HCT116 (cell line): ENCODE data around the gene PTOV1. TPM values are rescaled to one million over a fixed set of nuclear protein-coding genes. Genes with fewer than 3 reads are reported as not detected.

ENCODE experiments used
- ATAC-seq: fragments of 200-7000 bp; cut with Tn5 transposase; 2 replicates; pipeline ENCODE4 v1.9.1; 2020; ENCODE audit warnings: mild to moderate bottlenecking, moderate library complexity
- BruUV-seq: library from RNA; stranded (reverse); fragments of 400-500 nt; replicated peaks from 2 replicates; lab custom pipeline; 2021; lab: Mats Ljungman, UMichigan
- CTCF ChIA-PET: fragments of 300-600 bp; sonication (Branson Sonifier 250); formaldehyde crosslinking; loops from one replicate; lab custom pipeline; 2021; ENCODE audit warnings: antibody characterized with exemption; lab: Charles Lee
- POLR2A ChIA-PET: fragments of 300-600, 350-600 bp; sonication (Branson Sonifier 250); formaldehyde crosslinking; loops from one replicate; lab custom pipeline; 2021; ENCODE audit warnings: antibody characterized with exemption; lab: Charles Lee
- RAD21 ChIA-PET, 2 experiments: fragments of 300-600 bp; sonication (Branson Sonifier 250); formaldehyde crosslinking; loops; one replicate each; lab custom pipeline; 2023; ENCODE audit warnings: low total read pairs in 2 of 2; ENCODE audit not compliant: uncharacterized antibody in 2 of 2, unreplicated experiment in 2 of 2, low non-redundant PET in 1 of 2; lab: Charles Lee
- DNase-seq: peaks from one replicate; pipeline ENCODE4 v3.0.0-alpha.2; 2010; ENCODE audit warnings: low read depth, low spot score
- H2AFZ ChIP-seq: fragments of 200-600 bp; shearing (Covaris generic), sonication (generic); 2 replicates; pipeline ENCODE4 v1.6.1; 2017; ENCODE audit warnings: low read depth, mixed run types, mixed read lengths, antibody characterized with exemption, low read length; ENCODE audit not compliant: poor library complexity, severe bottlenecking
- H3K27ac ChIP-seq: 2 replicates; pipeline ENCODE4 v1.5.1; 2012; ENCODE audit warnings: low read depth, low read length
- H3K27me3 ChIP-seq: fragments of 200-600 bp; sonication (generic); 2 replicates; pipeline ENCODE4 v1.6.1; 2016; ENCODE audit warnings: mixed run types, low read length, mixed read lengths; ENCODE audit not compliant: insufficient read depth
- H3K36me3 ChIP-seq, 2 experiments: fragments of 200-500 bp in 1 of 2; fragments of 200-600 bp in 1 of 2; sonication (Bioruptor generic) in 1 of 2; sonication (generic) in 1 of 2; 2 replicates each; pipeline versions ENCODE4 v1.5.1 to v1.6.1; 2014 to 2016; ENCODE audit warnings: low read length in 2 of 2, inconsistent platforms in 1 of 2, mixed read lengths in 1 of 2, mixed run types in 1 of 2; ENCODE audit not compliant: insufficient read depth in 2 of 2, control insufficient read depth in 1 of 2
- H3K4me1 ChIP-seq, 2 experiments: fragments of 200-600 bp in 1 of 2; sonication (generic) in 1 of 2; 2 replicates each; pipeline versions ENCODE4 v1.5.1 to v1.6.1; 2012 to 2017; ENCODE audit warnings: low read length in 2 of 2, inconsistent platforms in 1 of 2, mild to moderate bottlenecking in 1 of 2, mixed read lengths in 1 of 2, mixed run types in 1 of 2, moderate library complexity in 1 of 2; ENCODE audit not compliant: insufficient read depth in 2 of 2, control insufficient read depth in 1 of 2
- H3K4me2 ChIP-seq: fragments of 200-600 bp; sonication (generic); 2 replicates; pipeline ENCODE4 v1.6.1; 2017; ENCODE audit warnings: mixed run types, low read length, mixed read lengths
- H3K4me3 ChIP-seq, 2 experiments: fragments of 200-600 bp in 1 of 2; sonication (generic) in 1 of 2; replicated peaks in 1 of 2; 2 replicates each; pipeline ENCODE4 v1.5.1; 2011 to 2016; ENCODE audit warnings: low read length in 2 of 2, control low read depth in 1 of 2, low read depth in 1 of 2, mild to moderate bottlenecking in 1 of 2, mixed read lengths in 1 of 2, mixed run types in 1 of 2
- H3K79me2 ChIP-seq: fragments of 200-600 bp; sonication (generic); 2 replicates; pipeline ENCODE4 v1.6.1; 2017; ENCODE audit warnings: mild to moderate bottlenecking, mixed run types, low read length, moderate library complexity, mixed read lengths; ENCODE audit not compliant: insufficient read depth
- H3K9ac ChIP-seq: fragments of 200-600 bp; sonication (generic); 2 replicates; pipeline ENCODE4 v1.6.1; 2016; ENCODE audit warnings: low read length, mixed read lengths
- H3K9me2 ChIP-seq: fragments of 200-600 bp; sonication (generic), shearing (Covaris generic); 2 replicates; pipeline ENCODE4 v1.6.1; 2017; ENCODE audit warnings: mixed run types, mild to moderate bottlenecking, moderate library complexity; ENCODE audit not compliant: insufficient read depth
- H3K9me3 ChIP-seq, 2 experiments: fragments of 200-500 bp in 1 of 2; fragments of 200-600 bp in 1 of 2; sonication (Bioruptor generic) in 1 of 2; sonication (generic) in 1 of 2; 2 replicates each; pipeline ENCODE4 v1.6.1; 2014 to 2017; ENCODE audit warnings: low read length in 2 of 2, mixed read lengths in 2 of 2, inconsistent platforms in 1 of 2, low read depth in 1 of 2, mild to moderate bottlenecking in 1 of 2, mixed run types in 1 of 2, moderate library complexity in 1 of 2; ENCODE audit not compliant: control insufficient read depth in 1 of 2, insufficient read depth in 1 of 2
- H4K20me1 ChIP-seq: fragments of 200-600 bp; sonication (generic), shearing (Covaris generic); 2 replicates; pipeline ENCODE4 v1.6.1; 2017; ENCODE audit warnings: mixed run types, mild to moderate bottlenecking, moderate library complexity; ENCODE audit not compliant: insufficient read depth
- CBX3 ChIP-seq: IDR thresholded peaks from 2 replicates; pipeline ENCODE4 v1.6.1; 2012; ENCODE audit warnings: low read depth
- CEBPB ChIP-seq: IDR thresholded peaks from 2 replicates; pipeline ENCODE4 v1.6.1; 2012; ENCODE audit warnings: low read depth
- EGR1 ChIP-seq: IDR thresholded peaks from 2 replicates; pipeline ENCODE4 v1.6.1; 2012; ENCODE audit warnings: low read depth
- EZH2phosphoT487 ChIP-seq: fragments of 200-600 bp; IDR thresholded peaks from 2 replicates; pipeline ENCODE4 v1.6.1; 2018; ENCODE audit warnings: antibody characterized with exemption, borderline replicate concordance
- FOSL1 ChIP-seq: IDR thresholded peaks from 2 replicates; pipeline ENCODE4 v1.6.1; 2012; ENCODE audit warnings: low read depth
- POLR2A ChIP-seq: IDR thresholded peaks from 2 replicates; pipeline ENCODE4 v1.7.0; 2011; ENCODE audit warnings: borderline replicate concordance; ENCODE audit not compliant: insufficient read depth, insufficient read length; ENCODE audit errors: extremely low read depth
- POLR2AphosphoS5 ChIP-seq: IDR thresholded peaks from 2 replicates; pipeline ENCODE4 v1.6.1; 2011; ENCODE audit warnings: mild to moderate bottlenecking, low read depth, low read length, moderate library complexity
- RAD21 ChIP-seq: IDR thresholded peaks from 2 replicates; pipeline ENCODE4 v1.6.1; 2012; ENCODE audit warnings: low read depth, mild to moderate bottlenecking
- SIN3A ChIP-seq: IDR thresholded peaks from 2 replicates; pipeline ENCODE4 v1.6.1; 2012; ENCODE audit warnings: low read depth
- SP1 ChIP-seq: IDR thresholded peaks from 2 replicates; pipeline ENCODE4 v1.6.1; 2012; ENCODE audit warnings: low read depth
- SRF ChIP-seq: IDR thresholded peaks from 2 replicates; pipeline ENCODE4 v1.6.1; 2012; ENCODE audit warnings: low read depth
- TCF7L2 ChIP-seq: IDR thresholded peaks from 2 replicates; pipeline ENCODE4 v1.7.0; 2011; ENCODE audit warnings: borderline replicate concordance, inconsistent platforms; ENCODE audit not compliant: insufficient read depth, insufficient read length; ENCODE audit errors: extremely low read depth
- YY1 ChIP-seq: IDR thresholded peaks from 2 replicates; pipeline ENCODE4 v1.6.1; 2011; ENCODE audit warnings: low read length, low read depth, moderate library complexity, mild to moderate bottlenecking; ENCODE audit not compliant: insufficient replicate concordance; ENCODE audit errors: extremely low read depth
- ZFX ChIP-seq: fragments of 450-650 bp; IDR thresholded peaks from 2 replicates; pipeline ENCODE4 v1.6.1; 2017
- intact Hi-C: fragments of 100-400 bp; cut with micrococcal nuclease; formaldehyde crosslinking; loops from 2 replicates; pipeline ENCODE4 v1.10.0; 2022
- total RNA-seq: library from RNA; stranded (reverse); gene quantifications from one replicate; pipeline ENCODE4 v1.2.1, GENCODE V29; 2021; ENCODE audit not compliant: unreplicated experiment
- TF ChIP-seq, protein P1 (sequence below): IDR thresholded peaks from 2 replicates; pipeline ENCODE4 v1.6.1; 2011; ENCODE audit warnings: mild to moderate bottlenecking, low read length, moderate library complexity; ENCODE audit not compliant: insufficient replicate concordance; ENCODE audit errors: extremely low read depth
- TF ChIP-seq, protein P2 (sequence below): IDR thresholded peaks from 2 replicates; pipeline ENCODE4 v1.6.1; 2012
- TF ChIP-seq, protein P3 (sequence below), 3 experiments: fragments of 200-600 bp in 1 of 3; sonication (generic) in 1 of 3; IDR thresholded peaks in 2 of 3; conservative IDR thresholded peaks in 1 of 3; 2 replicates each; pipeline ENCODE4 v1.5.1; 2012 to 2017; ENCODE audit warnings: low read depth in 2 of 3, low read length in 2 of 3, antibody characterized with exemption in 1 of 3, borderline replicate concordance in 1 of 3, control low read depth in 1 of 3, mild to moderate bottlenecking in 1 of 3, mixed read lengths in 1 of 3, mixed run types in 1 of 3, moderate library complexity in 1 of 3; ENCODE audit not compliant: insufficient read depth in 1 of 3

The PTOV1 gene
- total RNA-seq, 1 experiment from 2014 or later = 236 TPM

DNA sequence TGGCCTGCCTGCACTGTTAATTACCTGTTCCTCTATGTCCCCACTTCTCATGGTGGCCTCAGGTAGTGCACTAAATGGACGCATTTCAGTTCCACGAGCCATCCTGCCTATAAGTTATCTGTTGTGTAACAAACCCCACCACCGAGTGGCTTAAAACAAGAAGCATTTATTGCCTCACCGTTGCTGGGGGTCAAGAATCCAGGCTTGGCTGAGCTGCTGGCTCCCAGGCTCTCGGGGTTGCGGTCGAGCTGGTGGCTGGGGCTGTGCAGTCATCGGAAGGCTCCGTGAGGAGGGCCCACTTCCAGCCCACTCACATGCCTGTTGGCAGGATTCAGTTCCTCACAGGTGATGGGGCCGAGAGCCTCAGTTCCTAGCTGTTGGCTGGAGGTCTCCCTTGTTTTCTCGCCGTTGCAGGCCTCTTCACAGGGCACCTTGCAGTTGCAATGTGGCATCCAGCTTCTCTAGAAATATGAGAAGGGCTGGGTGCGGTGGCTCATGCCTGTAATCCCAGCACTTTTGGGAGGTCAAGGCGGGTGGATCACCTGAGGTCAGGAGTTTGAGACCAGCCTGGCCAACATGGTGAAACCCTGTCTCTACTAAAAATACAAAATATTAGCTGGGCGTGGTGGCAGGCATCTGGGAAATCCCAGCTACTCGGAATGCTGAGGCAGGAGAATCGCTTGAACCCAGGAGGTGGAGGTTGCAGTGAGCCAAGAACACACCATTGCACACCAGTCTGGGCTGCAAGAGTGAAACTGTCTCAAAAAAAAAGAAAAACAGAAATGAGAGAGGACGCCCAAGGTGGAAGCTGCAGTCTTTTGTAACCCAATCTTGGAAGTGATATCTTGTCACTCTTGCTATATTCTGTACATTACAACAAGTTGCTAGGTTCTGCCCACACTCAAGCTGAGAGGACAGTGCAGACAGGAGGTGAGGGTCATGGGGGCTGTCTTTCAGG lies 6.5 kb upstream of the PTOV1 start:
- Histone ChIP-seq H3K36me3 (peaks cover 3 to 4% of the 10 kb centered on the region in 2 experiments; a peak in 3 of 4 replicates), H2AFZ (no peak overlapping the region), H3K4me1 (peaks cover 17 to 20% of the 10 kb centered on the region in 2 experiments), H3K9me3 (no peaks in the 10 kb centered on the region)
- intact Hi-C loops = no loop called here
- no peak for ATAC-seq
- RAD21 ChIA-PET = no interaction called here
- no peak for TF ChIP-seq SIN3A
- TF ChIP-seq POLR2AphosphoS5 = no peak
- TF ChIP-seq, protein P1, sequence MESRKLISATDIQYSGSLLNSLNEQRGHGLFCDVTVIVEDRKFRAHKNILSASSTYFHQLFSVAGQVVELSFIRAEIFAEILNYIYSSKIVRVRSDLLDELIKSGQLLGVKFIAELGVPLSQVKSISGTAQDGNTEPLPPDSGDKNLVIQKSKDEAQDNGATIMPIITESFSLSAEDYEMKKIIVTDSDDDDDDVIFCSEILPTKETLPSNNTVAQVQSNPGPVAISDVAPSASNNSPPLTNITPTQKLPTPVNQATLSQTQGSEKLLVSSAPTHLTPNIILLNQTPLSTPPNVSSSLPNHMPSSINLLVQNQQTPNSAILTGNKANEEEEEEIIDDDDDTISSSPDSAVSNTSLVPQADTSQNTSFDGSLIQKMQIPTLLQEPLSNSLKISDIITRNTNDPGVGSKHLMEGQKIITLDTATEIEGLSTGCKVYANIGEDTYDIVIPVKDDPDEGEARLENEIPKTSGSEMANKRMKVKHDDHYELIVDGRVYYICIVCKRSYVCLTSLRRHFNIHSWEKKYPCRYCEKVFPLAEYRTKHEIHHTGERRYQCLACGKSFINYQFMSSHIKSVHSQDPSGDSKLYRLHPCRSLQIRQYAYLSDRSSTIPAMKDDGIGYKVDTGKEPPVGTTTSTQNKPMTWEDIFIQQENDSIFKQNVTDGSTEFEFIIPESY = no peak
- TF ChIP-seq SP1 = no peak
- TF ChIP-seq RAD21 = no peak
- TF ChIP-seq ZFX = no peak
- TF ChIP-seq EZH2phosphoT487 = no peak
- TF ChIP-seq, protein P2, sequence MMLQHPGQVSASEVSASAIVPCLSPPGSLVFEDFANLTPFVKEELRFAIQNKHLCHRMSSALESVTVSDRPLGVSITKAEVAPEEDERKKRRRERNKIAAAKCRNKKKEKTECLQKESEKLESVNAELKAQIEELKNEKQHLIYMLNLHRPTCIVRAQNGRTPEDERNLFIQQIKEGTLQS = no peak
- TF ChIP-seq EGR1 = no peak
- no peak for TF ChIP-seq SRF
- TF ChIP-seq YY1 = no peak
- TF ChIP-seq, protein P3, sequence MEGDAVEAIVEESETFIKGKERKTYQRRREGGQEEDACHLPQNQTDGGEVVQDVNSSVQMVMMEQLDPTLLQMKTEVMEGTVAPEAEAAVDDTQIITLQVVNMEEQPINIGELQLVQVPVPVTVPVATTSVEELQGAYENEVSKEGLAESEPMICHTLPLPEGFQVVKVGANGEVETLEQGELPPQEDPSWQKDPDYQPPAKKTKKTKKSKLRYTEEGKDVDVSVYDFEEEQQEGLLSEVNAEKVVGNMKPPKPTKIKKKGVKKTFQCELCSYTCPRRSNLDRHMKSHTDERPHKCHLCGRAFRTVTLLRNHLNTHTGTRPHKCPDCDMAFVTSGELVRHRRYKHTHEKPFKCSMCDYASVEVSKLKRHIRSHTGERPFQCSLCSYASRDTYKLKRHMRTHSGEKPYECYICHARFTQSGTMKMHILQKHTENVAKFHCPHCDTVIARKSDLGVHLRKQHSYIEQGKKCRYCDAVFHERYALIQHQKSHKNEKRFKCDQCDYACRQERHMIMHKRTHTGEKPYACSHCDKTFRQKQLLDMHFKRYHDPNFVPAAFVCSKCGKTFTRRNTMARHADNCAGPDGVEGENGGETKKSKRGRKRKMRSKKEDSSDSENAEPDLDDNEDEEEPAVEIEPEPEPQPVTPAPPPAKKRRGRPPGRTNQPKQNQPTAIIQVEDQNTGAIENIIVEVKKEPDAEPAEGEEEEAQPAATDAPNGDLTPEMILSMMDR (IDR thresholded peaks at IDR 0.05 in 2 of 3, conservative IDR thresholded peaks at IDR 0.05 in 1 of 3; ENCODE audit: borderline replicate concordance in 1 of 3, insufficient read depth in 1 of 3, low read depth in 2 of 3, low read length in 2 of 3) = no peak
- TF ChIP-seq POLR2A = no peak
- TF ChIP-seq CBX3 = no peak
- TF ChIP-seq TCF7L2 = no peak
- no peak for TF ChIP-seq CEBPB
- TF ChIP-seq FOSL1 = no peak
- TF ChIP-seq, all 23 proteins: peak for 0
- Histone ChIP-seq H3K9ac (no peak overlapping the region), H3K27me3 (no peaks in the 10 kb centered on the region), H4K20me1 (no peaks in the 10 kb centered on the region), H3K27ac (no peak overlapping the region), H3K9me2 (no peaks in the 10 kb centered on the region), H3K4me3 (no peak overlapping the region), H3K4me2 (no peak overlapping the region), H3K79me2 (no peaks in the 10 kb centered on the region)
- no peak for DNase-seq
- CTCF ChIA-PET = no interaction called here
- BruUV-seq = no TSS peak
- POLR2A ChIA-PET = no interaction called here
